D721Med (cell line): ENCODE results near the gene EPM2AIP1.

Experiments used
- DNase-seq: peaks from one replicate; pipeline ENCODE4 v3.0.0; 2011; ENCODE audit warnings: low spot score; ENCODE audit not compliant: insufficient read length
- FAIRE-seq: peaks from 2 replicates; lab custom pipeline; 2011; peaks lifted over from hg19 to GRCh38; lab: Jason Lieb, UNC
- TF ChIP-seq, protein P1 (sequence below): IDR thresholded peaks from 2 replicates; pipeline ENCODE4 v1.5.1; 2012; ENCODE audit warnings: mild to moderate bottlenecking, control low read depth; ENCODE audit not compliant: insufficient read depth; ENCODE audit errors: missing control alignments

The EPM2AIP1 gene

DNA sequence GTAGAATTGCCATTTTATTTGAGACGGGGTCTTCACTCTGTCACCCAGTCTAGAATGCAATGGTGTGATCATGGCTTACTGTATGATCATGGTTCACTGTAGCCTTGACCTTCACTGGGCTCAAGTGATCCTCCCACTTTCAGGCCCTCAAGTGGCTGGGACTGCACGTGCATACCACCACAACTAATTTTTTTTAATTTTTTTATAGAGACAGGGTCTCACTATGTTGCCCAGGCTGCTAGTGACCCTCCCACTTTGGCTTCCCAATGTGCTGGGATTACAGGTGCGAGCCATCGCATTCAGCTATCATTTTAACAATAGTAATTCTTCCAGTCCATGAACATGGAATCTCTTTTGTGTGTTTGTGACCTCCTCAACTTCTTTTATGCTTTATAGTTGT lies 11.9 kb downstream of the EPM2AIP1 start:
- no peak for FAIRE-seq
- DNase-seq = no peak
- TF ChIP-seq, protein P1, sequence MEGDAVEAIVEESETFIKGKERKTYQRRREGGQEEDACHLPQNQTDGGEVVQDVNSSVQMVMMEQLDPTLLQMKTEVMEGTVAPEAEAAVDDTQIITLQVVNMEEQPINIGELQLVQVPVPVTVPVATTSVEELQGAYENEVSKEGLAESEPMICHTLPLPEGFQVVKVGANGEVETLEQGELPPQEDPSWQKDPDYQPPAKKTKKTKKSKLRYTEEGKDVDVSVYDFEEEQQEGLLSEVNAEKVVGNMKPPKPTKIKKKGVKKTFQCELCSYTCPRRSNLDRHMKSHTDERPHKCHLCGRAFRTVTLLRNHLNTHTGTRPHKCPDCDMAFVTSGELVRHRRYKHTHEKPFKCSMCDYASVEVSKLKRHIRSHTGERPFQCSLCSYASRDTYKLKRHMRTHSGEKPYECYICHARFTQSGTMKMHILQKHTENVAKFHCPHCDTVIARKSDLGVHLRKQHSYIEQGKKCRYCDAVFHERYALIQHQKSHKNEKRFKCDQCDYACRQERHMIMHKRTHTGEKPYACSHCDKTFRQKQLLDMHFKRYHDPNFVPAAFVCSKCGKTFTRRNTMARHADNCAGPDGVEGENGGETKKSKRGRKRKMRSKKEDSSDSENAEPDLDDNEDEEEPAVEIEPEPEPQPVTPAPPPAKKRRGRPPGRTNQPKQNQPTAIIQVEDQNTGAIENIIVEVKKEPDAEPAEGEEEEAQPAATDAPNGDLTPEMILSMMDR = no peak

DNA sequence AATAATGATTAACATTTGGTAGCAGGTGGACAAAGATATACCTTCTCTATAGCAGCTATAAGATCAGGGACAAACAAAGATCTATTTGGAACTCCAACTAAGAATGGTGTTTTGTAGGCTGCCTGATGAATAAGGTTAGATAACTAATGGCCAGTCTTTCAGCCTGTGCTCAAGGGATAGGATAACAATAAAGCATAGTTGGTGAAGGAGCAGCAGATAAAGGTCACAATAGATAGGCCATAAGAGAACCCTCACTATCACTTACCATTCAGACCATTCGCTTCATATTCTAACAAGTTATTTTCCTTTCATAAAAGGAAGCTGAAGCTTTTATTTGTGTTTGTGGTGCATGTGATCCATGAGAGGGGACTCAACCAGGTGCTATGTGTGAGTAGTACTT lies 19.8 kb downstream of the EPM2AIP1 start:
- TF ChIP-seq, protein P1 = no peak
- FAIRE-seq (no peak), DNase-seq (no peak)

DNA sequence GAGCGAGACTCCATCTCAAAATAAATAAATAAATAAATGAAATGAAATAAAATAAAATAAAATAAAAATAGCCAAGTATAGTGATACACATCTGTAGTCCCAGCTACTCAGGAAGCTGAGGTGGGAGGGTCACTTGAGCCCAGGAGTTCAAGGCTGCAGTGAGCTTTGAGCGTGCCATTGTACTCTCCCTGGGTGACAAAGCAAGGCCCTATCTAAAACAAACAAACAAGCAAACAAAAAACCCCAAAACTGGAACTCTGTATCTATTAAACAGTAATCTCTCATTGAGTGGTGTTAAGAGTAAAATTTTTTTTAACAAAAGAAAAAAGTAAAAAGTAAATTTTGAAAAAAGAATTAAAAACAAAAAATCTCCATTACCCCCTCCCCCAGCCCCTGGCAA lies 20.8 kb downstream of the EPM2AIP1 start:
- DNase-seq (no peak), FAIRE-seq (no peak)
- TF ChIP-seq, protein P1 = no peak

DNA sequence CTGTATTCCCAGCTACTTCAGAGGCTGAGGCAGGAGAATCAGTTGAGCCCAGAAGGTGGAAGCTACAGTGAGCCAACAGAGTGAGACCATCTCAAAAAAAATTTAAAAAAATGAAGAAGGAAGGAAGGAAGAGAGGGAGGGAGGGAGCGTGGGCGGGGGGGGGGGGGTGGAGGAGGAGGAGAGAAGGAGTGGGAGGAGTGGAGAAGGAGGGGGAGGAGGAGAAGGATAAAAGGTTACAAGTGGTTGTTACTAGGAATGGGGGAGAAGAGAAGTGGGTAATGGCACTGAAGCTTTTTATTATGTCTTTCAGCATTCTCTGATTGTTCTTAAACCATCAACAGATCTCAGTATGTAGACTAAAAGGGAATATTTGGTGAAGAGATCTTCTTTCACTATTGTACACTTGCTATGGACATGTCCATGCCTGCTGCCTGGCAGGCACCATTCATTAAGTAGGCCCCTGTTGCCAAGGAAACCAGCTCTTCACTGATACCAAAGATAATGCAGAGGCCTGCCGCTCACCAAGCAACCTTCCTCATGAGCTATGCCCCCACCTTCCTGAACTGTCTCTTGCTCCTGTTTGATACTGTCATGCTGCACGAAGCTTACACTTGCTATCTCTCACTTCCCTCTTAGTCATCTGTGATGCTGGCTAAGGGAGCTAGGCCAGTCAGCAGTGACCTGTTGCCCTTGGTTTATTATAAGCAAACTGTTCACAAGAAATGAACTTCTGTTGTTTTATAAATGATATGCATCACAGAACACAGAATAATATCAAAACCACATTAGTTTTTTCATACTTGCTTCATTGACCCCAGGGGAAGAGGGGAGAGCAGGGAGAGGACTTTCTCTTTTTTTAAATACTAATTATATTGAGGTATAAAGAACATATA lies 23.1 kb downstream of the EPM2AIP1 start:
- TF ChIP-seq, protein P1 = no peak
- FAIRE-seq (no peak), DNase-seq (no peak)

DNA sequence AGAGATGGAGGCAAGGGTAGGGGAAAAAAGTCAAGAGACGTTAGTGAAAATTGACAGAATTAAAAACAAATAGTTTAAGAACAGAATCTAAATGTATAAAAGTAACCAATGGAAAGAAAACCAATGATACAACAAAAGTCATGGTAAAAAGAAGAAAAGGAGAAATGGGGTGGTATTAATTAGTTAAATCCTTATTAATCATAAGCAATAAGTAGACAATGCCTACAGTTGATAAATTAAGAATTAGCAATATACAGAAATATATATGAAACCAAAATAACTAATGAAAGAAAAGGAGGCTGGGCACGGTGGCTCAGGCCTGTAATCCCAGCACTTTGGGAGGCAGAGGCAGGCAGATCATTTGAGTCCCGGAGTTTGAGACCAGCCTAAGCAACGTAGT lies 23.8 kb downstream of the EPM2AIP1 start:
- no peak for DNase-seq
- no peak for FAIRE-seq
- TF ChIP-seq, protein P1 = no peak

DNA sequence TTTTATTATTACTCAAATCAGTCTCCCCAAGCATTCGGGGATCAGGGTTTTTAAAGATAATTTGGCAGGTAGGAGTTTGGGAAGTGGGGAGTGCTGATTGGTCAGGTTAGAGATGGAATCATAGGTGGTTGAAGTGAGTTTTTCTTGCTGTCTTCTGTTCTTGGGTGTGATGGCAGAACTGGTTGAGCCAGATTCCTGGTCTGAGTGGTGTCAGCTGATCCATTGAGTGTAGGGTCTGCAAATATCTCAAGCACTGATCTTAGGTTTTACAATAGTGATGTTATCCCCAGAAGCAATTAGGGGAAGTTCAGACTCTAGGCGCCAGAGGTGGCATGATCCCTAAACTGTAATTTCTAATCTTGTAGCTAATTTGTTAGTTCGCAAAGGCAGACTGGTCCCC lies 27.5 kb downstream of the EPM2AIP1 start:
- no peak for FAIRE-seq
- TF ChIP-seq, protein P1 = no peak
- DNase-seq = no peak

DNA sequence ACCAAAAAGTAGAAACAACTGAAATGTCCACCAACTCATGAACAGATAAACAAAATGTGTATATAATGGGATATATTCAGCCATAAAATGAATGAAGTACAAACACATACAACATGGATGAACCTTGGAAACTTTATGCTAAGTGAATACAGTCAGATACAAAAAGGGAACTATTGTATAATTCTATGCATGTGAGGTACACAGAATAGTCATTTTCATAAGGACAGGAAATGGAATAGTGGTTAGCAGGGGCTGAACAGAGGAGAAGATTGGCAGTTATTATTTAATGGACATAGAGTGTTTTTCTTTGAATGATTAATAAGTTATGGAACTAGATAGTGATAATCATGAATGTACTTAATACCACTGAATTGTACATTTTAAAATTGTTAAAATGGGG lies 28.1 kb downstream of the EPM2AIP1 start:
- DNase-seq = no peak
- TF ChIP-seq, protein P1 = no peak
- FAIRE-seq = no peak
